Bronchial epithelial cell (primary cell): ENCODE data around the gene FAM47A. TPM values are rescaled to one million over a fixed set of nuclear protein-coding genes. Genes with fewer than 3 reads are reported as not detected.

Experiments
- DNase-seq: peaks from one replicate; pipeline ENCODE4 v3.0.0-alpha.2; 2010; ENCODE audit warnings: low read depth
- FAIRE-seq: peaks from 2 replicates; lab custom pipeline; 2011; peaks lifted over from hg19 to GRCh38; lab: Jason Lieb, UNC
- H3K27me3 ChIP-seq: 2 replicates; pipeline ENCODE4 v1.5.1; 2011; ENCODE audit warnings: low read length; ENCODE audit not compliant: control insufficient read depth, insufficient read depth
- H3K36me3 ChIP-seq: 2 replicates; pipeline ENCODE4 v1.5.1; 2011; ENCODE audit warnings: low read length; ENCODE audit not compliant: control insufficient read depth, insufficient read depth
- H3K4me3 ChIP-seq: 2 replicates; pipeline ENCODE4 v1.5.1; 2011; ENCODE audit warnings: mild to moderate bottlenecking, low read depth, low read length, control low read depth
- total RNA-seq: library from RNA; depleted of rRNA; stranded (reverse); fragments of >200 nt; gene quantifications from 2 replicates; pipeline ENCODE4 v1.2.1, GENCODE V29; 2014
- TF ChIP-seq, protein P1 (sequence below): IDR thresholded peaks from 2 replicates; pipeline ENCODE4 v1.5.1; 2011; ENCODE audit warnings: mild to moderate bottlenecking, moderate library complexity, low read length, control low read depth, inconsistent platforms; ENCODE audit not compliant: insufficient read depth, severe bottlenecking

The FAM47A gene
- not detected in 2 replicates for total RNA-seq

- FAIRE-seq (no peak), DNase-seq (no peak)
- no peaks in the 10 kb centered on the region for H3K36me3 ChIP-seq
- no peak within 1 kb of the TSS for H3K4me3 ChIP-seq
- no peaks in the 10 kb centered on the region for H3K27me3 ChIP-seq
- TF ChIP-seq, protein P1, sequence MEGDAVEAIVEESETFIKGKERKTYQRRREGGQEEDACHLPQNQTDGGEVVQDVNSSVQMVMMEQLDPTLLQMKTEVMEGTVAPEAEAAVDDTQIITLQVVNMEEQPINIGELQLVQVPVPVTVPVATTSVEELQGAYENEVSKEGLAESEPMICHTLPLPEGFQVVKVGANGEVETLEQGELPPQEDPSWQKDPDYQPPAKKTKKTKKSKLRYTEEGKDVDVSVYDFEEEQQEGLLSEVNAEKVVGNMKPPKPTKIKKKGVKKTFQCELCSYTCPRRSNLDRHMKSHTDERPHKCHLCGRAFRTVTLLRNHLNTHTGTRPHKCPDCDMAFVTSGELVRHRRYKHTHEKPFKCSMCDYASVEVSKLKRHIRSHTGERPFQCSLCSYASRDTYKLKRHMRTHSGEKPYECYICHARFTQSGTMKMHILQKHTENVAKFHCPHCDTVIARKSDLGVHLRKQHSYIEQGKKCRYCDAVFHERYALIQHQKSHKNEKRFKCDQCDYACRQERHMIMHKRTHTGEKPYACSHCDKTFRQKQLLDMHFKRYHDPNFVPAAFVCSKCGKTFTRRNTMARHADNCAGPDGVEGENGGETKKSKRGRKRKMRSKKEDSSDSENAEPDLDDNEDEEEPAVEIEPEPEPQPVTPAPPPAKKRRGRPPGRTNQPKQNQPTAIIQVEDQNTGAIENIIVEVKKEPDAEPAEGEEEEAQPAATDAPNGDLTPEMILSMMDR = no peak
Measured at GRCh38 chrX:34132028-34132427, at the start of gene FAM47A. Gene FAM47A, minus strand, starts transcription at chrX:34132314. Its CDS starts 36 bp downstream, at chrX:34132278.

DNA sequence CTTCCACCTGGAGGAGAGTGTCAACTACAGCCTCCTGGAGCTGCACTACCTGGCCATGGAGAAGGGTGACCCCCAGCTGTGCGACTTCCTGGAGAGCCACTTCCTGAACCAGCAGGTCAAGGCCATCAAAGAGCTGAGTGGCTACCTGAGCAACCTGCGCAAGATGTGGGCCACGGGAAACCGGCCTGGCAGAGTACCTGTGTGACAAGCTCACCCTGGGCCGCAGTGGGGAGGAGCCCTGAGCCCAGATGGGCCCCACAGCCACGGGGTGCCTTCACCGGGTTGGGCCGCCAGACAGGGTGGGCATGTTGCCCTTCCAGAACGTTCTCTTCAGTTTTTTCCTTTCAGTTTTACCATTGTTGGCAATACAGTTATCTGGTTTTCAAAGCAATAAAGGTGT, 15.2 kb upstream of the FAM47A start:
- TF ChIP-seq, protein P1 = no peak
- no peaks in the 10 kb centered on the region for H3K36me3 ChIP-seq
- H3K4me3 ChIP-seq = no peak overlapping the region
- no peak for DNase-seq
- no peak for FAIRE-seq
- no peaks in the 10 kb centered on the region for H3K27me3 ChIP-seq

DNA sequence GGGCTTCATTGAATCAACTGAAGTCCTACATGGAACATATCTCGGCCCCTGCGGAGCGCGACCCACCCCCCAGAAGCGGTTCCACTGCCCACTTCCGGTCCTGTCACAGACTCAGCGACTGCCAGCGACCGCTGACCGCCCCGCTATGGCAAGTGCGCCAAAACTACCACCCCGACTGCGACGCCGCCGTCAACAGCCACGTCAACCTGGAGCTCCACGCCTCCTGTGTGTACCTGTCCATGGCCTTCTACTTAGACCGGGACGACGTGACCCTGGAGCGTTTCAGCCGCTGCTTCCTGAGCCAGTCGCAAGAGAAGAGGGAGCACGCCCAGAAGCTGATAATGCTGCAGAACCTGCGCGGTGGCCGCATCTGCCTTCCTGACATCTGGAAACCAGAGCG, 14.8 kb upstream of the FAM47A start:
- Histone ChIP-seq H3K27me3 (no peaks in the 10 kb centered on the region), H3K36me3 (no peaks in the 10 kb centered on the region), H3K4me3 (no peak overlapping the region)
- TF ChIP-seq, protein P1 = no peak
- FAIRE-seq (no peak), DNase-seq (no peak)

DNA sequence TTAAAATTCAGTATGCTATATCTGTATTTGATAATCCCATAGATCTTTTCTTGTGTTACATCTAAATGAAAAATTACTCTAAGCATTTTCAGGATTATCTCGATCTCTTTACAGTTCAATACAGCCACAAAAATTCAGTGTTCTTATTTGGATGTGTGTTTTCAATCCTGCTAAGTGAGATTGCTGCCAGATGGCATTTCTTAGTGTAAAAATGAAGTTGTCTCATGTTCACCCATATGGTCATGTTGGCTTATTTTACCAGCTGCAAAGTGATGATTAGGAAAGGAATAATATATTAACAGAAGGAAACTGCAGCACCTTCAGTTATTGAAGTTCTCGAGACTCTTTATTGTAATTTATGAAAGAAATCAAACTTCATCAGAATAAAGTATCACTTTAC, 12.1 kb upstream of the FAM47A start:
- H3K36me3 ChIP-seq = no peaks in the 10 kb centered on the region
- no peaks in the 10 kb centered on the region for H3K27me3 ChIP-seq
- FAIRE-seq (no peak), DNase-seq (no peak)
- H3K4me3 ChIP-seq = no peak overlapping the region
- TF ChIP-seq, protein P1 = no peak

GRCh38 chrX:34140816-34141215, 8.7 kb upstream of the FAM47A start:
- Histone ChIP-seq H3K36me3 (no peaks in the 10 kb centered on the region), H3K27me3 (no peaks in the 10 kb centered on the region), H3K4me3 (no peak overlapping the region)
- FAIRE-seq = no peak
- TF ChIP-seq, protein P1 = no peak
- DNase-seq = peak; percentile 15
